ENCODE measurements around the gene TBCA. TPM values are rescaled to one million over a fixed set of nuclear protein-coding genes. Genes with fewer than 3 reads are reported as not detected.
"Not testable (repeated sequence)": the region's sequence is repeated elsewhere in the genome, so short reads cannot be mapped to it uniquely, and the experiment has no call there.

Gene TBCA
- total and polyA plus RNA-seq, 9 of the 15 experiments (the other 6 are each of a cell fraction or from before 2014, with no cell fraction given), result 164 to 661 (median 334) TPM

DNA sequence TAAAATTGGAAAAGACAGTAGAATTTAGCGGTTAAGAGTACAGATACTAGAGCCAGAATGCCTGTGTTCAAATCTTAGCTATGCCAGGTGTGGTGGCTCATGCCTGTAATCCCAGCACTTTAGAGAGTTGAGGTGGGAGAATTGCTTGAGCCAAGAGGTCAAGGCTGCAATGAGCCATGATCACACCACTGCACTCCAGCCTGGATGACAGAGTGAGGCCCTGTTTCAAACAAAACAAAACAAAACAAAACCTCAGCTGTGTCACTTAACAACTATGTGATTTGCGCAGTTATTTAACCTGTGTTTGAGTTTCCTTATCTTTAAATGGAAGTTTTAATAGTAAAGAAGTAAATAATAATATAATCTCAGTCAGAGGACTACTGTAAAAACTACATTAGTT is 68.3 kb downstream of the TBCA start:
- H3K9ac ChIP-seq (ENCODE audit: insufficient read depth in 1 of 2, low read depth in 2 of 2, low read length in 2 of 2), result no peak overlapping the region
- no peaks in the 10 kb centered on the region for H3K9me1 ChIP-seq (ENCODE audit: control insufficient read depth, insufficient read depth, low read length)
- ChIA-PET POLR2A (no interaction called here), CTCF (ENCODE audit: low intra/inter-chr PET ratio) (no interaction called here)
- no peaks in the 10 kb centered on the region for H3K9me3 ChIP-seq (replicated peaks; ENCODE audit: control insufficient read depth, insufficient read depth, low read depth, low read length)
- no peaks in the 10 kb centered on the region for H3K27me3 ChIP-seq (ENCODE audit: control insufficient read depth in 2 of 2, insufficient read depth in 2 of 2, low read length in 2 of 2)
- H3K79me2 ChIP-seq (ENCODE audit: control insufficient read depth, insufficient read depth, low read length), result peaks cover 33% of the 10 kb centered on the region
- ATAC-seq, result no peak
- H3K27ac ChIP-seq (ENCODE audit: extremely low read depth, low read depth, low read length), result no peak overlapping the region
- DNase-seq (ENCODE audit: extremely low read depth in 1 of 4, low spot score in 3 of 4), result no peak
- no peak overlapping the region for H3K4me2 ChIP-seq (ENCODE audit: insufficient read depth, low read length)
- intact Hi-C loops (cut with micrococcal nuclease), result no loop called here
- H2AFZ ChIP-seq (ENCODE audit: low read depth, low read length), result no peak overlapping the region
- H3K4me3 ChIP-seq, result no peak overlapping the region
- no peak for FAIRE-seq
- no peaks in the 10 kb centered on the region for H4K20me1 ChIP-seq (replicated peaks; ENCODE audit: control insufficient read depth, insufficient read depth, low read length)
- no peaks in the 10 kb centered on the region for H3K4me1 ChIP-seq (replicated peaks in 1 of 2; ENCODE audit: control insufficient read depth in 2 of 2, insufficient read depth in 2 of 2, low read length in 2 of 2)
- no TSS peak for BruUV-seq (replicated peaks)
- TF ChIP-seq, protein P1, sequence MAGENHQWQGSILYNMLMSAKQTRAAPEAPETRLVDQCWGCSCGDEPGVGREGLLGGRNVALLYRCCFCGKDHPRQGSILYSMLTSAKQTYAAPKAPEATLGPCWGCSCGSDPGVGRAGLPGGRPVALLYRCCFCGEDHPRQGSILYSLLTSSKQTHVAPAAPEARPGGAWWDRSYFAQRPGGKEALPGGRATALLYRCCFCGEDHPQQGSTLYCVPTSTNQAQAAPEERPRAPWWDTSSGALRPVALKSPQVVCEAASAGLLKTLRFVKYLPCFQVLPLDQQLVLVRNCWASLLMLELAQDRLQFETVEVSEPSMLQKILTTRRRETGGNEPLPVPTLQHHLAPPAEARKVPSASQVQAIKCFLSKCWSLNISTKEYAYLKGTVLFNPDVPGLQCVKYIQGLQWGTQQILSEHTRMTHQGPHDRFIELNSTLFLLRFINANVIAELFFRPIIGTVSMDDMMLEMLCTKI (IDR thresholded peaks at IDR 0.05; ENCODE audit: partially characterized antibody), result no peak
- no peak for TF ChIP-seq DNMT1 (IDR thresholded peaks at IDR 0.05)
- TF ChIP-seq RFX5 (IDR thresholded peaks at IDR 0.05; ENCODE audit: low read depth, low read length), result no peak
- TF ChIP-seq SIN3A (IDR thresholded peaks at IDR 0.05; ENCODE audit: borderline replicate concordance in 2 of 2, control insufficient read depth in 1 of 2, low read depth in 2 of 2, low read length in 2 of 2), result no peak
- in situ Hi-C loops (cut with MboI), result no loop called here
- H3K36me3 ChIP-seq (ENCODE audit: control insufficient read depth, insufficient read depth, low read length), result peaks cover 58% of the 10 kb centered on the region
- 94% methylated on average over 2 of the region's 2 CpGs for WGBS (ENCODE audit: insufficient coverage, low coverage, missing lambda C conversion rate)

DNA sequence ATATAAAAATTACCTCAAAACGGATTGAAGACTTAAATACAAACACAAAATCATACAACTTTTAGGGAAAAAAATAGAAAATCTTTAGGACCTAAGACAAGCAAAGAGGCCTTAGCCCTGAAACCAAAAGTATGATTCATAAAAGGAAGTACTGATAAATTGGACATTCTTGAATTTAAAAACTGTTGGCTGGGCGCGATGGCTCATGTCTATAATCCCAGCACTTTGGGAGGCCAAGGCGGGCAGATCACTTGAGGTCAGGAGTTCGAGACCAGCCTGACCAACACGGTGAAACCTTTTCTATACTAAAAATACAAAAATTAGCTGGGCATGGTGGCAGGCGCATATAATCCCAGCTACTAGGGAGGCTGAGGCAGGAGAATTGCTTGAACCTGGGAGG is 76.6 kb downstream of the TBCA start:
- Histone ChIP-seq H3K79me2 (ENCODE audit: control insufficient read depth, insufficient read depth, low read length) (peaks cover 63% of the 10 kb centered on the region), H3K36me3 (ENCODE audit: control insufficient read depth, insufficient read depth, low read length) (peaks cover 36% of the 10 kb centered on the region)
- H3K27me3 ChIP-seq (ENCODE audit: control insufficient read depth in 2 of 2, insufficient read depth in 2 of 2, low read length in 2 of 2); H4K20me1 ChIP-seq (replicated peaks; ENCODE audit: control insufficient read depth, insufficient read depth, low read length); CTCF ChIA-PET (ENCODE audit: low intra/inter-chr PET ratio); H2AFZ ChIP-seq (ENCODE audit: low read depth, low read length); ATAC-seq; H3K4me1 ChIP-seq (replicated peaks in 1 of 2; ENCODE audit: control insufficient read depth in 2 of 2, insufficient read depth in 2 of 2, low read length in 2 of 2); H3K27ac ChIP-seq (ENCODE audit: extremely low read depth, low read depth, low read length); in situ Hi-C loops (cut with MboI); H3K9me1 ChIP-seq (ENCODE audit: control insufficient read depth, insufficient read depth, low read length); BruUV-seq (replicated peaks); intact Hi-C loops (cut with micrococcal nuclease); H3K4me2 ChIP-seq (ENCODE audit: insufficient read depth, low read length); FAIRE-seq; H3K9ac ChIP-seq (ENCODE audit: insufficient read depth in 1 of 2, low read depth in 2 of 2, low read length in 2 of 2); POLR2A ChIA-PET; H3K4me3 ChIP-seq; H3K9me3 ChIP-seq (replicated peaks; ENCODE audit: control insufficient read depth, insufficient read depth, low read depth, low read length); DNase-seq (ENCODE audit: extremely low read depth in 1 of 4, low spot score in 3 of 4): not testable (repeated sequence)
- 48% methylated on average over 7 of the region's 7 CpGs for WGBS (ENCODE audit: insufficient coverage, low coverage, missing lambda C conversion rate)
